Activated CD8-positive, alpha-beta memory T cell treated with anti-CD3 and anti-CD28 coated beads, Interleukin-2, amount 10 ng/mL, durations not matched to agents 7 days and 5 days (primary cell): Measurements from ENCODE around the gene CIB2. TPM values are rescaled to one million over a fixed set of nuclear protein-coding genes. Genes with fewer than 3 reads are reported as not detected.

Experiments
- ATAC-seq: fragments of 150-1000 bp; cut with Tn5 transposase; one replicate; pipeline ENCODE4 v1.10.0; 2021; ENCODE audit warnings: moderate library complexity
- CTCF ChIA-PET: fragments of 350-600 bp; sonication (Branson Sonifier 250); formaldehyde crosslinking; loops from one replicate; lab custom pipeline; 2021; ENCODE audit warnings: antibody characterized with exemption; lab: Charles Lee
- DNase-seq: peaks from one replicate; pipeline ENCODE4 v3.0.0-alpha.2; 2020
- H3K27ac Mint-ChIP-seq: one replicate; pipeline ENCODE4 v1.8.0; 2021; ENCODE audit warnings: mild to moderate bottlenecking, mixed read lengths
- H3K27me3 Mint-ChIP-seq: one replicate; pipeline ENCODE4 v1.8.0; 2021; ENCODE audit warnings: mixed read lengths
- H3K36me3 Mint-ChIP-seq: one replicate; pipeline ENCODE4 v1.8.0; 2021; ENCODE audit warnings: mild to moderate bottlenecking, mixed read lengths
- H3K4me1 Mint-ChIP-seq: one replicate; pipeline ENCODE4 v1.8.0; 2021; ENCODE audit warnings: mixed read lengths
- H3K4me3 Mint-ChIP-seq: one replicate; pipeline ENCODE4 v1.8.0; 2021; ENCODE audit warnings: mild to moderate bottlenecking, moderate library complexity, mixed read lengths
- H3K9me3 Mint-ChIP-seq: one replicate; pipeline ENCODE4 v1.8.0; 2022; ENCODE audit warnings: low read depth, mixed read lengths
- total RNA-seq, 2 experiments: library from RNA; stranded (reverse); gene quantifications; one replicate each; pipeline ENCODE4 v1.2.3, GENCODE V29; 2021

CIB2 gene
- total RNA-seq, 2 experiments from 2014 or later = 0.94 to 1.2 TPM

DNA sequence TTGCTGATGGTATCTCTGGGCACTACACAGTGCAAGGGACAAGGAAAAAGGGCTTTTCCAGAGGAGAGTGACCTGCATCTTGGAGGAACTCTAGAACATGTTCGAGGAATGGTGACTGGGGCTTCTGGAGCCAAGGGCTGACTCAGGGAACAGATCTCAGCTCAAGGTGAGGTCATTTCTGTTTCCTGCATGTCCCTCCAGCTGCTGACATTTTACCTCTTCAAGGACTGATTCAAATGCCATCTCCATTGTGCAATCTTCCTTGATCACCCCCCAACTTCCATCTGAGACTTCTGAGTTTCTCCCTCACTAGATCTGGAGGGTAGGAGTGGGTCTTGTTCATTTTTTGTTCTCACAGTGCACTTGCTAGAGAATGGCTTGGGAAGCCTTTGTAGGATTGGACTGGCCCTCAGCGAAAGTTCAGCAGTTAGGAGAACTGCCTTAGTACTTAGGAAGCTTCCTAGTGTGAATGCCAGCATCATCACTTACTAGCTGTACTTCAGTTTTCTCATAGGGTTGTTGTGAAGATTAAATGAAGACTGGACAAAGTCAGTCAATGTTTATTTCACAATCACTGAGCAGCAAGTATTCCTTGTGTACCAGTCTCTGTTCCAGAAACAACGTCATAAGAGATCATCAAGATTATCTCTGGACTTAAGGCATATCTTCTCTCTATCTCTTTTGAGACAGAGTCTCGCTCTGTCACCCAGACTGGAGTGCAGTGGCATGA, 15.3 kb upstream of the CIB2 start:
- ATAC-seq (no peak), DNase-seq (no peak)
- CTCF ChIA-PET = interaction anchor here (3.7 kb wide), 1 partner anchor 49 kb away, joined by 21 read pairs; no protein-coding TSS in a partner anchor
- Mint-ChIP-seq H3K4me3 (no peak overlapping the region), H3K27ac (no peak overlapping the region), H3K27me3 (no peaks in the 10 kb centered on the region), H3K9me3 (no peaks in the 10 kb centered on the region), H3K4me1 (peaks cover 33% of the 10 kb centered on the region), H3K36me3 (peaks cover 6% of the 10 kb centered on the region)

DNA sequence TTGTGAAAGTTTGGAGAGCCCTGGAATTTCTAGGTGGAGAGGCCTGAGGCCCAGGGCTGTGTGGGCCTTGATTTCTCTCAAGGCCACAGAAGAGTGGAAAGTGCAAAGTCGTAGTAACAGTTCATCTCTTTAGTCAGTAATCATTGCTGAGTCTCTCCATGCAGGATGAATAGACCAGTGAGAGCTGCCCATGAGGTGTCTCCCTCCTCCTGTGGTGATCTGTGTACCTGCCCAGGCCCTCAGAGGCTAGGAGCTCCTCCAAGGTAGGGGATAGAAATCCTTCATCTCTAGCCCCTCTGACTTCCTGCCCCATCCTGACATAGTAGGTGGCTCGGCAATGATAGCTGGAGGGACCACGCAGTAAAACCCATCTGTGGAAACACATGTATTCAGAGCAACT, 11.1 kb upstream of the CIB2 start:
- CTCF ChIA-PET = interaction anchor here (1.2 to 1.6 kb wide), 3 partner anchors 34 to 98 kb away, joined by 3 to 5 read pairs (median 3); no protein-coding TSS in a partner anchor
- Mint-ChIP-seq H3K36me3 (no peaks in the 10 kb centered on the region), H3K27ac (no peak overlapping the region), H3K4me1 (peaks cover 6% of the 10 kb centered on the region), H3K4me3 (no peak overlapping the region), H3K9me3 (no peaks in the 10 kb centered on the region), H3K27me3 (no peaks in the 10 kb centered on the region)
- ATAC-seq (no peak), DNase-seq (no peak)

DNA sequence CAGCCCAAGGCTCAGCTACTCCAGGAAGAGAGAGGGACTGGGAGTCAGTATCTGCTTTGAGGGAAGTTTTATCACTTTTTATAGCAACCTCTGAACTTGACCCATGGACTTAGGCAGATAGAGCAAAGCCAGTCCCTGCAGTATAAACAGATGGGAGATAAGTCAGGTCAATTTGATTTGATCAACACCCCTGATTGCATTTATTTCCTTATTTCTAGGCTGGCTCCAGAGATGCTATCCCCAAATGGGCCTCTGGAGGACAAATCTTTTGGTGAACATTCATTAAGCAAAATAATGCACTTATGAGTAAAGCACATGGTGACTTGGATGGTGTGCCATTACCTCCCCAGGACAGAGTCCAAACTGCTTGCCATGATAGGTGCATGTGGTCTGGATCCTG, 9.0 kb upstream of the CIB2 start:
- no peaks in the 10 kb centered on the region for H3K9me3 Mint-ChIP-seq
- no peaks in the 10 kb centered on the region for H3K27me3 Mint-ChIP-seq
- H3K4me3 Mint-ChIP-seq = no peak overlapping the region
- no peaks in the 10 kb centered on the region for H3K36me3 Mint-ChIP-seq
- no peaks in the 10 kb centered on the region for H3K4me1 Mint-ChIP-seq
- CTCF ChIA-PET = interaction anchor here (0.7 to 1.9 kb wide), 3 partner anchors 8 to 126 kb away, joined by 4 to 10 read pairs (median 4); no protein-coding TSS in a partner anchor
- DNase-seq = no peak
- no peak for ATAC-seq
- H3K27ac Mint-ChIP-seq = no peak overlapping the region

DNA sequence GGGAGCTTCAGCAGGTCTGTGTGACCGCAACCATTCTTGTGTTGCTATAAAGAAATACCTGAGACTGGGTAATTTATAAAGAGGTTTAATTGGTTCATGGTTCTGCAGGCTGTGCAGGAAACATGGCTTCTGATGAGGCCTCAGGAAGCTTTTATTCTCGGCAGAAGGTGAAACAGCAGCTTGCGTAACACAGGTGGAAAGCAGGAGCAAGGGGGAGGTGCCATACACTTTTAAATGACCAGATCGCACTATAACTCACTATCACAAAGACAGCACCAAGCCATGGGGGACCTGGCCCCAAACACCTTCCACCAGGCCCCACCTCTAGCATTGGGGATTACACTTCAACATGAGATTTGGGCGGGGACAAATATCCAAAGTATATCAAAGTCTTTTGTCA, 8.3 kb upstream of the CIB2 start:
- no peaks in the 10 kb centered on the region for H3K36me3 Mint-ChIP-seq
- no peak overlapping the region for H3K4me3 Mint-ChIP-seq
- no peaks in the 10 kb centered on the region for H3K27me3 Mint-ChIP-seq
- ATAC-seq (no peak), DNase-seq (no peak)
- no peaks in the 10 kb centered on the region for H3K4me1 Mint-ChIP-seq
- no peaks in the 10 kb centered on the region for H3K9me3 Mint-ChIP-seq
- CTCF ChIA-PET = interaction anchor here (0.7 to 3.0 kb wide), 5 partner anchors 9 to 126 kb away, joined by 4 to 13 read pairs (median 5); no protein-coding TSS in a partner anchor
- no peak overlapping the region for H3K27ac Mint-ChIP-seq

DNA sequence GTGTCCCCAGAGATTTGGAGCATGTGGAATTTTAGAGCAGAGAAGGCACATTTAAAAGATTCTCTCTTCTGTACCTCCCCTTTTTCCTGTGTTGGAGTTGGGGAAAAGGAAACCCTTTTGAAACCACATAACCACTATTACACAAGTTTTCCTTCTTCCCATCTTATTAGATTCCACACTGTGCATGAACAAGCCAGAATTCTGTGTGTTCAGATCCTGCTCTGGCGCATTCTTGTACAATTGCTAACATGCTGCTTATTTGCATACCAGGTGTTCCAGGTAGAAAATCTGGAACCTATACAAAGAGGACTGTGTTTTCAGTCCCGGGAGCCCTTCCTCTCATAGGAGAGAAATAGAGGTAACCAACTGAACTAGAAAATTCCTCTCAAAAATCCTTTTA, 2.6 kb upstream of the CIB2 start:
- CTCF ChIA-PET = interaction anchor here (1.2 to 2.2 kb wide), 2 partner anchors 12 to 107 kb away, joined by 3 to 6 read pairs; no protein-coding TSS in a partner anchor
- H3K27me3 Mint-ChIP-seq = no peaks in the 10 kb centered on the region

DNA sequence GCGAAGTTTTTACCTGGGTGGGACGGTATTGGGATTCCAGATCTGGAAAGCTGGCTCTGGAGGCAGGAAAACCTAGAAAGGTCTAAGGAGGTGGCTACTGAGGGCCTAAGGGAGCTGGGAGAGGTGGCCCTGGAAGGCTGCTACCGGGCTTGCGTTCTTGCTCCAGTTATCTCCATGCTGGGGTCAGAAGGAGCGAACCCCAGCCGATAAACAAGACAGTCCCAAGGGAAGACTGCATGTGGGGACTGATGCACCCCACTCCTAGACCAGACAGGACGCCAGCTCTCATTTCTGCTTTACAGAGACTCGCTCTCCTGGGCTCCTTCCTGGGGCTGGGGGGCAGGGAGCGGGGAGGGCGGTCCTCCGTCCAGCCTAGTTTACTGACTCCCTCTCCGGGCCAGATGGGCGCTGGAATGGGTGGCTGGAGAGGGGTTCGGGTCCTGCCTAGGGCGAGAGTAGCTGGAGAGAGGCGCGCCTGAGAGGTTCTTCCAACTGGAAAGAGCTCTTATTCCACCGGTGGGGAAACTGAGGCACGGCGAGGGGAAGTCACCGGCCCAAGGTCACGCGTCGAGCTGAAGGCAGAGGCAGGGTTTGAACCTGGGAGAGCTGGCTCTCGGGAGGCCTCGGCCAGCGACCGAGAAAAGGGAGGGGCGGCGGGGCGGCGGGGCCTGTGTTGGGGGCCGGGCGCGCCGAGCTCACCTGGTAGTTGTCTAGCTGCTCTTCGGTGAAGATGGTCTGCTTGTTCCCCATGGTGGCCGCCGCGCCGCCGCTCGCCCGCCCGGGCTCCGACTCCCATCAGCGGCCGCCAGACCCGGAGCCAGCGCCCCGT, 565 bp downstream of the CIB2 start:
- DNase-seq (no peak), ATAC-seq (no peak)
- Mint-ChIP-seq H3K36me3 (no peaks in the 10 kb centered on the region), H3K27me3 (no peaks in the 10 kb centered on the region), H3K9me3 (no peaks in the 10 kb centered on the region), H3K4me3 (peak overlapping the region; percentile 50), H3K4me1 (peaks cover 16% of the 10 kb centered on the region), H3K27ac (peak overlapping the region; percentile 37)
- CTCF ChIA-PET = interaction anchor here (0.5 to 7.2 kb wide), 26 partner anchors 7 to 171 kb away, joined by 3 to 120 read pairs (median 4); partner anchors contain the start of gene IDH3A

More for the DNA sequence above, 2.6 kb upstream of the CIB2 start:
- ATAC-seq (no peak), DNase-seq (no peak)
- no peak overlapping the region for H3K4me3 Mint-ChIP-seq
- peaks cover 16% of the 10 kb centered on the region for H3K4me1 Mint-ChIP-seq
- no peaks in the 10 kb centered on the region for H3K36me3 Mint-ChIP-seq
- no peak overlapping the region for H3K27ac Mint-ChIP-seq
- no peaks in the 10 kb centered on the region for H3K9me3 Mint-ChIP-seq

DNA sequence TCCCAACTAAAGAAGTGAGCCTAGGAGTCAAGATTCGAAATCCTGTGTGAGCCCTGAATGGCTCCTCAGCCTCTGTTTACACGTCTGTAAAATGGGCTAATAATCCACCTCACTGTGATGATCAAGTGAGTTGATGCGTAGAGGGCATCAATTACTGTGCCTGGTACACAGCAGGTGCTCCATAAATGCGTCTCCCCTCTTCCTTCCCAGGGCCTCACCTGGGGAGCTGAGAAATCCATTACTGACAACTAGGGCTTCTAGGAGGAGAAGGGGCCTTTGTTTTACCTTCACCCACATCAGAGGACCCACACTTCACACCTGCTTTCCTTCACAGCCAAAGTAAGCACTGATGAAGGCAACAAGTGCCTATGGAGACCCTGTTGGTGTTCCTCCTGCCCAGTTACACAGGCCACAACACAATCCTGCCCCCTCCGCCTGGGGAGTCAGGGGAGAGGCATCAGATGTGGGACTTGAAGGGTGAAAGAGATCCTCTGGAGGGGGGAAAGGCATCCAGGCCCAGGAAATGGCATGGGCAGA, 1.4 kb downstream of the CIB2 start:
- H3K27me3 Mint-ChIP-seq = no peaks in the 10 kb centered on the region
- peak overlapping the region; percentile 37 for H3K27ac Mint-ChIP-seq
- no peak for DNase-seq
- no peak for ATAC-seq
- H3K4me1 Mint-ChIP-seq = peaks cover 16% of the 10 kb centered on the region
- no peaks in the 10 kb centered on the region for H3K9me3 Mint-ChIP-seq
- CTCF ChIA-PET = interaction anchor here (1.1 to 7.2 kb wide), 13 partner anchors 9 to 162 kb away, joined by 3 to 120 read pairs (median 4); no protein-coding TSS in a partner anchor
- no peaks in the 10 kb centered on the region for H3K36me3 Mint-ChIP-seq
- H3K4me3 Mint-ChIP-seq = peak overlapping the region; percentile 50

DNA sequence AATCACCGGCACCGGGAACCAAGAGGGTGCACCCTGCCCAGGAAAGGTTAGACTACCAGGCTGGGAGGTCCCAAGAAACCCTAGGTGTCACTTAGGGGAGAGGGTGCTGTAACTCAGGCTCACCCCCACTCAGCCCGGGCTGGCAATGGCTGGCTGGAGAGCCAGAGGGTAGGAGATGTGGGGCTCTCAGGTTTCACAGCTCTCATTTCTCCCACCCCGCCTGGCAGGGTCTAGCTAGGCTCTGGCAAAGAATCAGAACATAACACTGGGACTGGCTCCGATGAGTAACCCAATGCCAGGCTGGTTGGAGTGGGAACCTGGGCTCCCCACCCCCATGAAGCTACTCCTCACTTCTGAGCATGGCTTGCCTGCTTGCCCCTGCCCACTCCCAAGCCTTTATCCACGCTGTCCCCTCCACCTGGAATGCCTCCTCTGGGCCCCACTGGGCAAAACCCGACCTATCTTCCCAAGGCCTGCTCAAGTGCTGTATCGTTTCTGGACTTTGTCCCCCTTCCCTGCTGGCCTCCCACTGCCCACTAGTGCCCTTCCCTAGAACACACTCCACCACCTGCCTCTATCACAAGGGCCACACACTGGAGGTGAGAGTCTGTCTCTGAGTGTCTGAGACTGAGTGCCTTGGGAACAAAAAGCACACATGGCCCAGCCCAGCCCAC, 2.0 kb downstream of the CIB2 start:
- Mint-ChIP-seq H3K9me3 (no peaks in the 10 kb centered on the region), H3K4me1 (peaks cover 16% of the 10 kb centered on the region), H3K27ac (no peak overlapping the region), H3K27me3 (no peaks in the 10 kb centered on the region), H3K36me3 (no peaks in the 10 kb centered on the region), H3K4me3 (no peak overlapping the region)
- ATAC-seq (no peak), DNase-seq (no peak)
- CTCF ChIA-PET = interaction anchor here (1.1 to 7.2 kb wide), 2 partner anchors 65 to 112 kb away, joined by 3 to 120 read pairs; no protein-coding TSS in a partner anchor

DNA sequence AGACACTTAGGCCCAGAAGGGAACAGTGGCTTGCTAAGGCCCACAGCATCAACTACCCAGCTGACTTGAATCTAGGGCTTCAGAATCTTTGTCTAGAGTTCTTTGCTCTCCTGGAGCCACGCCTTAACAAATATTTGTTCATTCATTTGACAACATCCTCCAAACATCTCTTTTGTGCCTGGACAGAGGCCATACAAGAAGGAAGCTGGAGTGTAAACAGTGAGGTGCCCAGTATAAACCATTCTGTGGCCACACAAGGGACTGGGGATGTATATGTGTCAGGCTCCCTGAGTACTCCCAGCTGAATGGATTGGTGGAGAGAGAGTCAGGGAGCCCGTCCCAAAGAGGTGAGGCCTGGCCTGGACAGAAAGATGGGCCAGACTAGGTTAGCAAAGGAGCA, 3.4 kb downstream of the CIB2 start:
- Mint-ChIP-seq H3K27ac (no peak overlapping the region), H3K27me3 (no peaks in the 10 kb centered on the region), H3K9me3 (no peaks in the 10 kb centered on the region)

DNA sequence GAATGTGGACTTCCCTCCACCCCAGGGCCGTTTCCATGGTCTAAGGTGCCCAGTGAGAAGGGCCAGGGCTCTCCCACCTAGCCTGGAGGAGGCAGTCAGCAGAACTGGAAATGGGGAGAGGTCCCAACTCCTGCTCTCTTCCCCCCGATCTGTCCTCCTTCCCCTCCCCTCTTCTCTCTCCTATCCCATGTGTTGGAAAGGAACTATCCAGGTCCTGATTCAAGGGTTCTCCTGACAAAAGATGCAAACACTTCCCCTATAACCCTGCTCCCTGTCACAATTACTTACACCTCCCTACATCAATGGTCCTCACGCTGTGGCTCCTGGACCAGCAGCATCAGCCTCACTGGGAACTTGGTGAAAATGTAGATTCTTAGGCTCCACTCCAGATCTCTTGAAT, 6.0 kb downstream of the CIB2 start:
- H3K4me3 Mint-ChIP-seq = no peak overlapping the region
- H3K36me3 Mint-ChIP-seq = no peaks in the 10 kb centered on the region
- no peak overlapping the region for H3K27ac Mint-ChIP-seq
- ATAC-seq = no peak
- no peak for DNase-seq
- H3K4me1 Mint-ChIP-seq = no peaks in the 10 kb centered on the region
- no peaks in the 10 kb centered on the region for H3K9me3 Mint-ChIP-seq
- no peaks in the 10 kb centered on the region for H3K27me3 Mint-ChIP-seq
- CTCF ChIA-PET = interaction anchor here (2.6 to 7.2 kb wide), 2 partner anchors 12 to 69 kb away, joined by 11 to 120 read pairs; no protein-coding TSS in a partner anchor

More for the DNA sequence above, 3.4 kb downstream of the CIB2 start:
- no peaks in the 10 kb centered on the region for H3K36me3 Mint-ChIP-seq
- CTCF ChIA-PET = interaction anchor here (1.3 to 7.2 kb wide), 5 partner anchors 15 to 169 kb away, joined by 4 to 120 read pairs (median 5); no protein-coding TSS in a partner anchor
- no peak for DNase-seq
- ATAC-seq = no peak
- H3K4me3 Mint-ChIP-seq = no peak overlapping the region
- peaks cover 9% of the 10 kb centered on the region for H3K4me1 Mint-ChIP-seq

DNA sequence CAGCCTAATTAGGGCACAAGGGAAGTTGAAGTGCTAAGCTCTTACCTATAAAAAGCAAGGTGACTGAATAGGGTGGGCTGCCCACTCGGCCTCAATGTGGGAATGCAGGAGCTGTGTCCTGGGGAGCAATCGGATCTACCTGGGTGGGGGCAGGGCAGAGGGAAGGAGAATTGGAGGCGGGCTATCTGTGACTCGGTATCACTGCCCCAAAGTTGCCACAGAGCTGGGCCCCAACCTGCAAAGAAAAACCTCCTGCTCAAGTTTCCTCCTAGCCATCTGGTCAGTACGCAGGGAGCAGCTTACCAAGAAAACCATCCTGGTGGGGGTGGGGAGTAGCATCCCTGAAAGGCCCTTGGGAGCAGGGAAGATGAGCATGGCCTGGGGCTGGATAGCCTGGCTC, 10.7 kb downstream of the CIB2 start:
- Mint-ChIP-seq H3K27ac (no peak overlapping the region), H3K27me3 (peaks cover 4% of the 10 kb centered on the region), H3K36me3 (no peaks in the 10 kb centered on the region), H3K4me1 (peaks cover 3% of the 10 kb centered on the region), H3K9me3 (no peaks in the 10 kb centered on the region), H3K4me3 (no peak overlapping the region)
- CTCF ChIA-PET = interaction anchor here (1.0 to 2.0 kb wide), 3 partner anchors 10 to 154 kb away, joined by 3 to 15 read pairs (median 4); no protein-coding TSS in a partner anchor
- no peak for ATAC-seq
- DNase-seq = no peak

DNA sequence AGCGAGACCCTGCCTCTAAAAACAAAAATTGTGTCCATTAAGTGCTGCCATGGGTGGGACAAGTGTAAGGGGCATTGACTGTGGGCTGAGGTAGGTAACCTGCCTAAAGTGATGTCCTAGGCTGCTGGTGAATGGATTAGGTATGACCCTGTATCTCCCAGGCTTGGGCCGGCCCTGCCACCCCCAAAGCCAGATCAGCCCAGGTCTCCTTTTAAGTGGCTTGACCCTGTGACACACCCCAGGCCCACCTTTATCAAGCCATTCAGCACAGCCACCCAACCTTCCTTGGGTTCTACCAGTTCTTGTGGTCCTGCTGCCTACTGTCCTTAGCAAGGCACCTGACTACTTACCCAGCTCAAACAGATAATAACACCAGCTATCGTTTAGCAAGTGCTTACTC, 18.7 kb downstream of the CIB2 start:
- DNase-seq (no peak), ATAC-seq (no peak)
- Mint-ChIP-seq H3K36me3 (no peaks in the 10 kb centered on the region), H3K27me3 (peaks cover 2% of the 10 kb centered on the region), H3K9me3 (no peaks in the 10 kb centered on the region), H3K4me3 (no peak overlapping the region), H3K27ac (no peak overlapping the region), H3K4me1 (peaks cover 18% of the 10 kb centered on the region)
- CTCF ChIA-PET = interaction anchor here (0.7 to 14.6 kb wide), 27 partner anchors 8 to 310 kb away, joined by 3 to 251 read pairs (median 4); partner anchors contain the start of genes IDH3A and TBC1D2B
